PC-9 (cell line): ENCODE results near the gene SNX9. TPM values are rescaled to one million over a fixed set of nuclear protein-coding genes. Genes with fewer than 3 reads are reported as not detected.

ENCODE experiments used
- BruUV-seq: library from RNA; stranded (reverse); fragments of 400-500 nt; replicated peaks from 2 replicates; lab custom pipeline; 2021; lab: Mats Ljungman, UMichigan
- CTCF ChIA-PET: fragments of 300-600 bp; sonication (Branson Sonifier 250); formaldehyde crosslinking; loops from one replicate; lab custom pipeline; 2022; ENCODE audit warnings: antibody characterized with exemption; lab: Charles Lee
- POLR2A ChIA-PET: fragments of 300-600 bp; sonication (Branson Sonifier 250); formaldehyde crosslinking; loops from one replicate; lab custom pipeline; 2022; ENCODE audit warnings: antibody characterized with exemption; ENCODE audit not compliant: unreplicated experiment; lab: Charles Lee
- DNase-seq, 2 experiments: peaks; one replicate each; pipeline versions ENCODE4 v3.0.0 to v3.0.0-alpha.2; 2015 to 2022; ENCODE audit warnings: mixed read lengths in 1 of 2
- H2AFZ ChIP-seq: fragments of 200-600 bp; sonication (generic); 2 replicates; pipeline ENCODE4 v1.8.1; 2017; ENCODE audit warnings: antibody characterized with exemption
- H3F3A ChIP-seq: fragments of 200-600 bp; sonication (generic); 2 replicates; pipeline ENCODE4 v1.8.1; 2017; ENCODE audit warnings: antibody characterized with exemption, mild to moderate bottlenecking, low read depth; ENCODE audit not compliant: insufficient read depth
- H3K27ac ChIP-seq: fragments of 200-600 bp; sonication (generic); 2 replicates; pipeline ENCODE4 v1.6.1; 2016; ENCODE audit warnings: mixed run types
- H3K27me3 ChIP-seq: fragments of 200-600 bp; sonication (generic); 2 replicates; pipeline ENCODE4 v1.6.1; 2016; ENCODE audit warnings: low read depth, mixed run types; ENCODE audit not compliant: insufficient read depth
- H3K36me3 ChIP-seq: fragments of 200-600 bp; sonication (generic); 2 replicates; pipeline ENCODE4 v1.6.1; 2016; ENCODE audit warnings: low read depth, mixed run types
- H3K4me1 ChIP-seq: fragments of 200-600 bp; sonication (generic); replicated peaks from 2 replicates; pipeline ENCODE4 v1.6.1; 2016; ENCODE audit warnings: mixed run types; ENCODE audit not compliant: insufficient read depth
- H3K4me2 ChIP-seq: fragments of 200-600 bp; sonication (generic); 2 replicates; pipeline ENCODE4 v1.6.1; 2017; ENCODE audit warnings: mixed run types
- H3K4me3 ChIP-seq: fragments of 200-600 bp; sonication (generic); 2 replicates; pipeline ENCODE4 v1.6.1; 2016; ENCODE audit warnings: mixed run types
- H3K79me2 ChIP-seq: fragments of 200-600 bp; sonication (generic); 2 replicates; pipeline ENCODE4 v1.6.1; 2017; ENCODE audit warnings: low read depth, mixed run types
- H3K9me2 ChIP-seq: fragments of 200-600 bp; sonication (generic); 2 replicates; pipeline ENCODE4 v1.8.1; 2017; ENCODE audit warnings: mild to moderate bottlenecking; ENCODE audit not compliant: insufficient read depth
- H3K9me3 ChIP-seq: fragments of 200-600 bp; sonication (generic); 2 replicates; pipeline ENCODE4 v1.8.1; 2016; ENCODE audit warnings: low read depth; ENCODE audit not compliant: insufficient read depth
- H4K20me1 ChIP-seq: fragments of 200-600 bp; sonication (generic); 2 replicates; pipeline ENCODE4 v1.8.1; 2017; ENCODE audit not compliant: insufficient read depth
- EZH2 ChIP-seq: fragments of 200-600 bp; sonication (generic); IDR thresholded peaks from 2 replicates; pipeline ENCODE4 v1.8.0; 2017; ENCODE audit warnings: antibody characterized with exemption, low read depth
- intact Hi-C: fragments of 100-400 bp; cut with micrococcal nuclease; formaldehyde crosslinking; loops from one replicate; pipeline ENCODE4 v1.10.0; 2022; ENCODE audit not compliant: unreplicated experiment
- total RNA-seq: library from RNA; stranded (reverse); gene quantifications from 2 replicates; pipeline ENCODE4 v1.2.3, GENCODE V29; 2021
- TF ChIP-seq, protein P1 (sequence below): fragments of 200-600 bp; sonication (generic); conservative IDR thresholded peaks from 2 replicates; pipeline ENCODE4 v1.6.1; 2017; ENCODE audit warnings: mixed run types, antibody characterized with exemption, mild to moderate bottlenecking, moderate library complexity

Gene SNX9
- total RNA-seq, 1 experiment from 2014 or later: 25.0 TPM

DNA sequence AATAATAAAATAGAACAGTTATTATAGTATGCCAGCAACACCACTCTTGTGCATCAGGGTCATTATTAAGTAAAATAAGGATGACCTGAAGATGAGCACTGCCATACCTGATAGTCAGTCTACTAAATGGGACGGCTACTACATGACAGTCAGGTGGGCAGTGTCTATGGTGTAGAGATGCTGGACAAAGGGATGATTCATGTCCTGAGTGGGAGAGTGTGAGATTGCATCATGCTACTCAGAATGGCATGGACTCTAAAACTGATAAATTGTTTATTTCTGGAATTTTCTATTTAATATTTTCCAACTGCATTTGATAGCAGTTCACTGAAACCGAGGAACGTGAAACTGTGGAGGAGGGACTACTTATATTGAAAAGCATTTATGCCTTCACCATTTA lies 38.8 kb downstream of the SNX9 start:
- Histone ChIP-seq H3K9me3 (no peaks in the 10 kb centered on the region), H3K4me3 (no peak overlapping the region), H3K9me2 (no peaks in the 10 kb centered on the region), H4K20me1 (peaks cover 5% of the 10 kb centered on the region; the same call in 1 of the 2 replicates), H2AFZ (no peak overlapping the region), H3F3A (0 out of 2 replicates have a peak, but pooled peaks cover 4% of the 10 kb centered on the region), H3K4me1 (no peaks in the 10 kb centered on the region), H3K79me2 (peaks cover 79% of the 10 kb centered on the region), H3K27me3 (no peaks in the 10 kb centered on the region), H3K27ac (no peak overlapping the region), H3K4me2 (no peak overlapping the region), H3K36me3 (no peaks in the 10 kb centered on the region)
- BruUV-seq: no TSS peak
- TF ChIP-seq, protein P1, sequence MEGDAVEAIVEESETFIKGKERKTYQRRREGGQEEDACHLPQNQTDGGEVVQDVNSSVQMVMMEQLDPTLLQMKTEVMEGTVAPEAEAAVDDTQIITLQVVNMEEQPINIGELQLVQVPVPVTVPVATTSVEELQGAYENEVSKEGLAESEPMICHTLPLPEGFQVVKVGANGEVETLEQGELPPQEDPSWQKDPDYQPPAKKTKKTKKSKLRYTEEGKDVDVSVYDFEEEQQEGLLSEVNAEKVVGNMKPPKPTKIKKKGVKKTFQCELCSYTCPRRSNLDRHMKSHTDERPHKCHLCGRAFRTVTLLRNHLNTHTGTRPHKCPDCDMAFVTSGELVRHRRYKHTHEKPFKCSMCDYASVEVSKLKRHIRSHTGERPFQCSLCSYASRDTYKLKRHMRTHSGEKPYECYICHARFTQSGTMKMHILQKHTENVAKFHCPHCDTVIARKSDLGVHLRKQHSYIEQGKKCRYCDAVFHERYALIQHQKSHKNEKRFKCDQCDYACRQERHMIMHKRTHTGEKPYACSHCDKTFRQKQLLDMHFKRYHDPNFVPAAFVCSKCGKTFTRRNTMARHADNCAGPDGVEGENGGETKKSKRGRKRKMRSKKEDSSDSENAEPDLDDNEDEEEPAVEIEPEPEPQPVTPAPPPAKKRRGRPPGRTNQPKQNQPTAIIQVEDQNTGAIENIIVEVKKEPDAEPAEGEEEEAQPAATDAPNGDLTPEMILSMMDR: no peak
- no peak for TF ChIP-seq EZH2
- intact Hi-C loops: no loop called here
- ChIA-PET POLR2A (no interaction called here), CTCF (no interaction called here)
- DNase-seq: no peak

DNA sequence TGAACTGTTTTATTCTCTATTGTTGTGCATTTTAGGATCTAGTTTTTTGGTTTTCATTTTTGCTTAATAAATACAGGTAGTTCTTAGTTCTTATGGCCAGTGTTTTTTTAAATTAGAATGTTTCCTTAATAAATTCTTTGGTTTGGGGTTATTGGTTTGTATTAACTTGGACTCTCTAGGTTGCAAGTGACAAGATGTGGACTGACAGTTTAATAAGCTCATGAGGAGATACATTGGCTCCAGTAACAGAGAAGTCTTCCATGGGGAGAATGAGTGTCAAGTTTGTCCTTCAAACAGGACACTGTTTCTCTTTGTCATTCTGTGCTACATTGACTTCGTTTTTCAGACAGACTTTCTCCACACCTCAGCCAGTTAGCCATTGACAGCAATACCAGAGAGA lies 39.7 kb downstream of the SNX9 start:
- TF ChIP-seq, protein P1: no peak
- no peak for TF ChIP-seq EZH2
- Histone ChIP-seq H3K4me2 (no peak overlapping the region), H3K4me3 (no peak overlapping the region), H2AFZ (no peak overlapping the region), H3F3A (0 out of 2 replicates have a peak, but pooled peaks cover 10% of the 10 kb centered on the region), H4K20me1 (peaks cover 5% of the 10 kb centered on the region; the same call in 1 of the 2 replicates), H3K4me1 (no peaks in the 10 kb centered on the region), H3K9me3 (no peaks in the 10 kb centered on the region), H3K27ac (no peak overlapping the region), H3K36me3 (no peaks in the 10 kb centered on the region), H3K79me2 (peaks cover 73% of the 10 kb centered on the region), H3K27me3 (no peaks in the 10 kb centered on the region), H3K9me2 (no peaks in the 10 kb centered on the region)
- intact Hi-C loops: no loop called here
- POLR2A ChIA-PET: interaction anchor here (0.7 kb wide), 1 partner anchor 17 kb away, joined by 3 read pairs; no protein-coding TSS in a partner anchor
- no peak for DNase-seq
- CTCF ChIA-PET: no interaction called here
- no TSS peak for BruUV-seq

DNA sequence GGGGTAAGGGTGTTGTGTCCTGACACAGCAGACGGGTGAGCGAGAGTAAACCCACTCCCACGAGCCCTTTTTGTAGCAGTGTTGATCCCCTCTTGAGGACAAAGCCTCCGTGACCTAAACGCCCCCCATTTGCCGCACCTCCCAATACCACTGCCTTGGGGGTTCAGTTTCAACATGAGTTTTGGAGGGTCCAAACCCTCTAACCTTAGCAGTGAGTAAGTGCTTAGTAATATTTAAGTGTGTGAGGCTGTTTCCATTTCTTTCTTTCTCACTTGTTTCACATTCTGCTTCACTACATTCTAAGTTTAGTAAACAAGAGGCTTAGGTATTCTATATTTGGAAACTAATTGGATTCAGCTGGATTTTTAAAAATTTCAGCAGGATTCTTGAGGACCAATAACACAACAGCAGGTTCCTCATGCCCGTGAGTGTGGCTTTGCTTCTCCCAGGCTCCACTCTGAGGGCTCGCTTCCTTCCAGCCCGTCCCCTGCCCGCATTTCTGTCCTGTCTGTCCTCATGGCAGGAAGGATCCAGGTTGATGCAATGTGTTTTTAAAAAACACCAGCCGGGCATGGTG lies 41.2 kb downstream of the SNX9 start:
- H3K79me2 ChIP-seq: peaks cover 60% of the 10 kb centered on the region
- DNase-seq: no peak
- TF ChIP-seq EZH2: no peak
- TF ChIP-seq, protein P1: no peak
- H3K27ac ChIP-seq: no peak overlapping the region
- H3K9me2 ChIP-seq: no peaks in the 10 kb centered on the region
- no peak overlapping the region for H3K4me3 ChIP-seq
- peaks cover 5% of the 10 kb centered on the region; the same call in 1 of the 2 replicates for H4K20me1 ChIP-seq
- no TSS peak for BruUV-seq
- H3F3A ChIP-seq: 0 out of 2 replicates have a peak, but pooled peaks cover 10% of the 10 kb centered on the region
- H3K27me3 ChIP-seq: no peaks in the 10 kb centered on the region
- intact Hi-C loops: no loop called here
- no peak overlapping the region for H3K4me2 ChIP-seq
- CTCF ChIA-PET: no interaction called here
- no peaks in the 10 kb centered on the region for H3K9me3 ChIP-seq
- H3K4me1 ChIP-seq: no peaks in the 10 kb centered on the region
- POLR2A ChIA-PET: no interaction called here
- no peak overlapping the region for H2AFZ ChIP-seq
- H3K36me3 ChIP-seq: no peaks in the 10 kb centered on the region
